ENCODE measurements around the gene WDR27. TPM values are rescaled to one million over a fixed set of nuclear protein-coding genes. Genes with fewer than 3 reads are reported as not detected.
"Not testable (repeated sequence)": the region's sequence is repeated elsewhere in the genome, so short reads cannot be mapped to it uniquely, and the experiment has no call there.

The WDR27 gene
- total RNA-seq, 4 donors from 2014 or later, result 2.8 to 31.6 (median 4.0) TPM

GRCh38 chr6:169620171-169621130, 81.4 kb downstream of the WDR27 start:
- in situ Hi-C loops (cut with MboI; ENCODE audit: low sequenced_read_pairs in 4 of 4) (no loop called here), intact Hi-C loops (cut with DNase I; ENCODE audit: low total_unique reads) (no loop called here)
- DNase-seq (no peak), ATAC-seq (no peak)
- TF ChIP-seq POLR2A (IDR thresholded peaks at IDR 0.05) (no peak), CTCF (IDR thresholded peaks at IDR 0.05 in 4 of 5, conservative IDR thresholded peaks at IDR 0.05 in 1 of 5) (no peak)
- H3K4me3 ChIP-seq, result no peak overlapping the region
- no peak overlapping the region for H3K27ac ChIP-seq
- no peaks in the 10 kb centered on the region for H3K27me3 ChIP-seq
- H3K4me1 ChIP-seq, result peaks cover 5 to 6% of the 10 kb centered on the region in 2 donors
- H3K9me3 ChIP-seq, result no peaks in the 10 kb centered on the region
- H3K36me3 ChIP-seq, result no peaks in the 10 kb centered on the region

GRCh38 chr6:169619650-169620049, 82.2 kb downstream of the WDR27 start:
- H3K27ac ChIP-seq, result no peak overlapping the region
- in situ Hi-C loops (cut with MboI; ENCODE audit: low sequenced_read_pairs in 4 of 4) (no loop called here), intact Hi-C loops (cut with DNase I; ENCODE audit: low total_unique reads) (no loop called here)
- DNase-seq (no peak), ATAC-seq (no peak)
- peaks cover 5 to 6% of the 10 kb centered on the region in 2 donors for H3K4me1 ChIP-seq
- H3K9me3 ChIP-seq, result no peaks in the 10 kb centered on the region
- no peaks in the 10 kb centered on the region for H3K27me3 ChIP-seq
- no peak for TF ChIP-seq POLR2A (IDR thresholded peaks at IDR 0.05)
- TF ChIP-seq CTCF (IDR thresholded peaks at IDR 0.05 in 4 of 5, conservative IDR thresholded peaks at IDR 0.05 in 1 of 5), result no peak
- H3K4me3 ChIP-seq, result no peak overlapping the region
- no peaks in the 10 kb centered on the region for H3K36me3 ChIP-seq

- H3K27me3 ChIP-seq, result no peaks in the 10 kb centered on the region
- intact Hi-C loops (cut with DNase I; ENCODE audit: low total_unique reads), result no loop called here
- ATAC-seq (no peak), DNase-seq (no peak)
- no peak overlapping the region for H3K4me3 ChIP-seq
- no peaks in the 10 kb centered on the region for H3K36me3 ChIP-seq
- in situ Hi-C loops (cut with MboI; ENCODE audit: low sequenced_read_pairs in 4 of 4), result no loop called here
- H3K27ac ChIP-seq, result no peak overlapping the region
- no peaks in the 10 kb centered on the region for H3K9me3 ChIP-seq
- peaks cover 5 to 6% of the 10 kb centered on the region in 2 donors for H3K4me1 ChIP-seq
- TF ChIP-seq POLR2A (IDR thresholded peaks at IDR 0.05), result no peak
- no peak for TF ChIP-seq CTCF (IDR thresholded peaks at IDR 0.05 in 4 of 5, conservative IDR thresholded peaks at IDR 0.05 in 1 of 5)
Measured at GRCh38 chr6:169618526-169619490, 83.0 kb downstream of the WDR27 start.

GRCh38 chr6:169617562-169617961, 84.3 kb downstream of the WDR27 start:
- ATAC-seq (no peak), DNase-seq (no peak)
- Histone ChIP-seq H3K27me3 (no peaks in the 10 kb centered on the region), H3K4me1 (peaks cover 4% of the 10 kb centered on the region in 2 donors), H3K36me3 (no peaks in the 10 kb centered on the region), H3K9me3 (no peaks in the 10 kb centered on the region), H3K27ac (no peak overlapping the region), H3K4me3 (no peak overlapping the region)
- in situ Hi-C loops (cut with MboI; ENCODE audit: low sequenced_read_pairs in 4 of 4) (no loop called here), intact Hi-C loops (cut with DNase I; ENCODE audit: low total_unique reads) (no loop called here)
- TF ChIP-seq CTCF (IDR thresholded peaks at IDR 0.05 in 4 of 5, conservative IDR thresholded peaks at IDR 0.05 in 1 of 5), result no peak
- TF ChIP-seq POLR2A (IDR thresholded peaks at IDR 0.05), result no peak

- H3K4me1 ChIP-seq; H3K4me3 ChIP-seq; intact Hi-C loops (cut with DNase I; ENCODE audit: low total_unique reads); in situ Hi-C loops (cut with MboI; ENCODE audit: low sequenced_read_pairs in 4 of 4); H3K27me3 ChIP-seq; H3K9me3 ChIP-seq; ATAC-seq; H3K36me3 ChIP-seq; DNase-seq; H3K27ac ChIP-seq: not testable (repeated sequence)
Measured at GRCh38 chr6:169608609-169609008, 93.2 kb downstream of the WDR27 start.

Data from gastrocnemius medialis (tissue), 4 donors.